ENCODE data around the gene ZNF638.

DNA sequence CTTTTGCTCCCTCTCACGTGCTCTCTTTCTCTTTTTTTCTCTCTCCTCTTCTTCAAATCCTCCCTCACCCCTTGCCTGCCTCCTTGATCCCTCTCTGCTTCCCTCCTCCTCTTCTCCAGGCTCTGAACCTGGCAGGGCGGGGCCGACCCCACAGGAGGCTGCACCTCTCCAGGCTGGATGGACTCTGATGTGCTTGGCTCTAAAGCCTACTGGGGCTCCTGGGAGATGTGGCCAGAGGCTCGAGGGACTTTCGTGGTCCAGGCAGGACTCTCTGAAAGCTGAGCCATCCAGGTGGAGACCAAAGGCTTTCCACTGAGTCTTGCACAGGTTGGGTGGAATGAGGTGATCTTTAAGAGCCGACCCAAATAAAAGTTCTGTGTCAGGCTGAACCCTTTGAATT lies 147.2 kb downstream of the ZNF638 start:
- TF ChIP-seq, protein P1, sequence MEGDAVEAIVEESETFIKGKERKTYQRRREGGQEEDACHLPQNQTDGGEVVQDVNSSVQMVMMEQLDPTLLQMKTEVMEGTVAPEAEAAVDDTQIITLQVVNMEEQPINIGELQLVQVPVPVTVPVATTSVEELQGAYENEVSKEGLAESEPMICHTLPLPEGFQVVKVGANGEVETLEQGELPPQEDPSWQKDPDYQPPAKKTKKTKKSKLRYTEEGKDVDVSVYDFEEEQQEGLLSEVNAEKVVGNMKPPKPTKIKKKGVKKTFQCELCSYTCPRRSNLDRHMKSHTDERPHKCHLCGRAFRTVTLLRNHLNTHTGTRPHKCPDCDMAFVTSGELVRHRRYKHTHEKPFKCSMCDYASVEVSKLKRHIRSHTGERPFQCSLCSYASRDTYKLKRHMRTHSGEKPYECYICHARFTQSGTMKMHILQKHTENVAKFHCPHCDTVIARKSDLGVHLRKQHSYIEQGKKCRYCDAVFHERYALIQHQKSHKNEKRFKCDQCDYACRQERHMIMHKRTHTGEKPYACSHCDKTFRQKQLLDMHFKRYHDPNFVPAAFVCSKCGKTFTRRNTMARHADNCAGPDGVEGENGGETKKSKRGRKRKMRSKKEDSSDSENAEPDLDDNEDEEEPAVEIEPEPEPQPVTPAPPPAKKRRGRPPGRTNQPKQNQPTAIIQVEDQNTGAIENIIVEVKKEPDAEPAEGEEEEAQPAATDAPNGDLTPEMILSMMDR (conservative IDR thresholded peaks at IDR 0.05; ENCODE audit: low read depth, low read length): no peak
- TF ChIP-seq MAZ (IDR thresholded peaks at IDR 0.05; ENCODE audit: borderline replicate concordance, low read depth, low read length): no peak
- no peak for TF ChIP-seq RCOR1 (IDR thresholded peaks at IDR 0.05; ENCODE audit: insufficient replicate concordance, low read length)
- TF ChIP-seq RFX5 (IDR thresholded peaks at IDR 0.05; ENCODE audit: low read depth, low read length): no peak
- no peak for TF ChIP-seq POLR2A (IDR thresholded peaks at IDR 0.05; ENCODE audit: low read depth, low read length)
- no peak for TF ChIP-seq CEBPB (IDR thresholded peaks at IDR 0.05; ENCODE audit: low read depth, low read length)

Measured in IMR-90 (cell line).